PFSK-1 (cell line): Measurements from ENCODE around the gene RUNX3.

Source experiments
- POLR2AphosphoS5 ChIP-seq: IDR thresholded peaks from 2 replicates; pipeline ENCODE4 v1.6.1; 2012; ENCODE audit warnings: low read depth, mild to moderate bottlenecking, control low read depth, low read length, moderate library complexity
- TAF1 ChIP-seq: IDR thresholded peaks from 2 replicates; pipeline ENCODE4 v1.6.1; 2012; ENCODE audit warnings: low read length, control low read depth, borderline replicate concordance; ENCODE audit not compliant: insufficient read depth
- TF ChIP-seq, protein P1 (sequence below), 2 experiments: IDR thresholded peaks; 2 replicates each; pipeline versions ENCODE4 v1.6.1 to v1.8.0; 2011 to 2012; ENCODE audit warnings: low read depth in 2 of 2, low read length in 2 of 2, control low read depth in 1 of 2, inconsistent platforms in 1 of 2, mild to moderate bottlenecking in 1 of 2, moderate library complexity in 1 of 2; ENCODE audit not compliant: insufficient read depth in 1 of 2

DNA sequence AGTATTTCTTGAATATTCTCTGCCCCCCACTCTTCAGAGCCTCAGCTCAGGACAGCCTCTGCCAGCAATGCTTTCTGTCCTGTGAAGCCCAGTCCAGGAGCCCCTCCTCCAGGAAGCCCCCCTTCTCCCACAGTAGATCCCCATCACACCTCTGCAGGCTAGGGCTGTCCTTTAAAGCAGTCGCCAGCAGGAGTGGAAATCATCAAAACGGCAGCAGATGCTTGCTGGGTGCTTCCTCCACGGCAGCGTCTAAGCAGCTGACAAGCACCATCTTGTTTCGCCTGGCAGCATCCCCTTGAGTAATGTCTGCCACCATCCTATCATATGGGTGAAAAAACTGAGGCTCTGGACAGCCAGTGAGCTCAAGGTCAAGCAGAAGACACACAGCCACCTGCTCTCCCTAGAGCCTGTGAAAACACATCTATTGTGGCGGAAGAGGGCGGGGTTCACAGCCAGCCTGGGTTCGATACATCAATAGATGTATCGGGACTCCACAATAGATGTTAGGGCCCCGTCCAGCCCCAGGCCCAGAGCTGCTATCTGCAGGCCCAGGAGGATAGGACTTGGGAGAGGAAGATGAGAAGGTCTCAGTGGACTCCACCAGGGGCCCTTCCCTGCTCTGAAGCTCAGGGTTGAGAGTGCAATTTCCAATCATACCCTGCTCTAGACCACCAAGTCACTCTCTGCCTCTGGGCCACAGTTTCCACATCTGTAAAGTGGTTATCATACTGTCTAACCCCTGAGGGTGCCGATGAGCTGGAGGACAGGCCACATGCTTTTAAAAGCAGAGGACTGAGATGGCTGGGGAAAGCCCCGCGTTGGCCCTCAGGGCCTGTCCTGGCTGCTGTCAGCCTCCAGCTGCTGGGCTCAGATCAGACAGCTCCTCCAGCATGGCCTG lies 17.5 kb downstream of the RUNX3 start:
- TF ChIP-seq POLR2AphosphoS5 (no peak), TAF1 (no peak)
- TF ChIP-seq, protein P1, sequence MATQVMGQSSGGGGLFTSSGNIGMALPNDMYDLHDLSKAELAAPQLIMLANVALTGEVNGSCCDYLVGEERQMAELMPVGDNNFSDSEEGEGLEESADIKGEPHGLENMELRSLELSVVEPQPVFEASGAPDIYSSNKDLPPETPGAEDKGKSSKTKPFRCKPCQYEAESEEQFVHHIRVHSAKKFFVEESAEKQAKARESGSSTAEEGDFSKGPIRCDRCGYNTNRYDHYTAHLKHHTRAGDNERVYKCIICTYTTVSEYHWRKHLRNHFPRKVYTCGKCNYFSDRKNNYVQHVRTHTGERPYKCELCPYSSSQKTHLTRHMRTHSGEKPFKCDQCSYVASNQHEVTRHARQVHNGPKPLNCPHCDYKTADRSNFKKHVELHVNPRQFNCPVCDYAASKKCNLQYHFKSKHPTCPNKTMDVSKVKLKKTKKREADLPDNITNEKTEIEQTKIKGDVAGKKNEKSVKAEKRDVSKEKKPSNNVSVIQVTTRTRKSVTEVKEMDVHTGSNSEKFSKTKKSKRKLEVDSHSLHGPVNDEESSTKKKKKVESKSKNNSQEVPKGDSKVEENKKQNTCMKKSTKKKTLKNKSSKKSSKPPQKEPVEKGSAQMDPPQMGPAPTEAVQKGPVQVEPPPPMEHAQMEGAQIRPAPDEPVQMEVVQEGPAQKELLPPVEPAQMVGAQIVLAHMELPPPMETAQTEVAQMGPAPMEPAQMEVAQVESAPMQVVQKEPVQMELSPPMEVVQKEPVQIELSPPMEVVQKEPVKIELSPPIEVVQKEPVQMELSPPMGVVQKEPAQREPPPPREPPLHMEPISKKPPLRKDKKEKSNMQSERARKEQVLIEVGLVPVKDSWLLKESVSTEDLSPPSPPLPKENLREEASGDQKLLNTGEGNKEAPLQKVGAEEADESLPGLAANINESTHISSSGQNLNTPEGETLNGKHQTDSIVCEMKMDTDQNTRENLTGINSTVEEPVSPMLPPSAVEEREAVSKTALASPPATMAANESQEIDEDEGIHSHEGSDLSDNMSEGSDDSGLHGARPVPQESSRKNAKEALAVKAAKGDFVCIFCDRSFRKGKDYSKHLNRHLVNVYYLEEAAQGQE (IDR thresholded peaks at IDR 0.05; ENCODE audit: insufficient read depth in 1 of 2, low read depth in 2 of 2, low read length in 2 of 2), result no peak
